Measurements from ENCODE around the gene GAGE10. TPM values are rescaled to one million over a fixed set of nuclear protein-coding genes. Genes with fewer than 3 reads are reported as not detected.

The GAGE10 gene
- total and polyA plus RNA-seq, 2 experiments from 2014 or later: not detected

DNA sequence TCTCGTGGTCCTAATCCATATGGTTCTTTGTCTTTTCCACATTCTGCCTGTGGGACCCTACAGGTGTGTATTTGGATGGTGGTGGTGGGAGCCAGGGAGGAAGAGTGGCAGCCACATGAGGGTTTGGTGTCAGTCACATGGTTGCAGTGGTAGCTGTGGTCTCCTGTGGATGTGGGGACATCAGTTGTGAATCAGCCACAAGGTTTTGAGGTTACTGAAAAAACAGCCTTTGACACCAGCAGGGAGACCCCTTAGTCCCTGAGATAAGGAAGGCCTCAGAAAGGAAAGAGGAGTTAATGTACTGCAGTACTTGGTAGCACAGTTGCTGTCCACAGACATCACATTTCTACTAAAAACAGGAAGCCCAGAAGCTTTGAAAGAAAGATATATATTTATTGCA is 15.8 kb upstream of the GAGE10 start (continued):
- TF ChIP-seq, protein P1, sequence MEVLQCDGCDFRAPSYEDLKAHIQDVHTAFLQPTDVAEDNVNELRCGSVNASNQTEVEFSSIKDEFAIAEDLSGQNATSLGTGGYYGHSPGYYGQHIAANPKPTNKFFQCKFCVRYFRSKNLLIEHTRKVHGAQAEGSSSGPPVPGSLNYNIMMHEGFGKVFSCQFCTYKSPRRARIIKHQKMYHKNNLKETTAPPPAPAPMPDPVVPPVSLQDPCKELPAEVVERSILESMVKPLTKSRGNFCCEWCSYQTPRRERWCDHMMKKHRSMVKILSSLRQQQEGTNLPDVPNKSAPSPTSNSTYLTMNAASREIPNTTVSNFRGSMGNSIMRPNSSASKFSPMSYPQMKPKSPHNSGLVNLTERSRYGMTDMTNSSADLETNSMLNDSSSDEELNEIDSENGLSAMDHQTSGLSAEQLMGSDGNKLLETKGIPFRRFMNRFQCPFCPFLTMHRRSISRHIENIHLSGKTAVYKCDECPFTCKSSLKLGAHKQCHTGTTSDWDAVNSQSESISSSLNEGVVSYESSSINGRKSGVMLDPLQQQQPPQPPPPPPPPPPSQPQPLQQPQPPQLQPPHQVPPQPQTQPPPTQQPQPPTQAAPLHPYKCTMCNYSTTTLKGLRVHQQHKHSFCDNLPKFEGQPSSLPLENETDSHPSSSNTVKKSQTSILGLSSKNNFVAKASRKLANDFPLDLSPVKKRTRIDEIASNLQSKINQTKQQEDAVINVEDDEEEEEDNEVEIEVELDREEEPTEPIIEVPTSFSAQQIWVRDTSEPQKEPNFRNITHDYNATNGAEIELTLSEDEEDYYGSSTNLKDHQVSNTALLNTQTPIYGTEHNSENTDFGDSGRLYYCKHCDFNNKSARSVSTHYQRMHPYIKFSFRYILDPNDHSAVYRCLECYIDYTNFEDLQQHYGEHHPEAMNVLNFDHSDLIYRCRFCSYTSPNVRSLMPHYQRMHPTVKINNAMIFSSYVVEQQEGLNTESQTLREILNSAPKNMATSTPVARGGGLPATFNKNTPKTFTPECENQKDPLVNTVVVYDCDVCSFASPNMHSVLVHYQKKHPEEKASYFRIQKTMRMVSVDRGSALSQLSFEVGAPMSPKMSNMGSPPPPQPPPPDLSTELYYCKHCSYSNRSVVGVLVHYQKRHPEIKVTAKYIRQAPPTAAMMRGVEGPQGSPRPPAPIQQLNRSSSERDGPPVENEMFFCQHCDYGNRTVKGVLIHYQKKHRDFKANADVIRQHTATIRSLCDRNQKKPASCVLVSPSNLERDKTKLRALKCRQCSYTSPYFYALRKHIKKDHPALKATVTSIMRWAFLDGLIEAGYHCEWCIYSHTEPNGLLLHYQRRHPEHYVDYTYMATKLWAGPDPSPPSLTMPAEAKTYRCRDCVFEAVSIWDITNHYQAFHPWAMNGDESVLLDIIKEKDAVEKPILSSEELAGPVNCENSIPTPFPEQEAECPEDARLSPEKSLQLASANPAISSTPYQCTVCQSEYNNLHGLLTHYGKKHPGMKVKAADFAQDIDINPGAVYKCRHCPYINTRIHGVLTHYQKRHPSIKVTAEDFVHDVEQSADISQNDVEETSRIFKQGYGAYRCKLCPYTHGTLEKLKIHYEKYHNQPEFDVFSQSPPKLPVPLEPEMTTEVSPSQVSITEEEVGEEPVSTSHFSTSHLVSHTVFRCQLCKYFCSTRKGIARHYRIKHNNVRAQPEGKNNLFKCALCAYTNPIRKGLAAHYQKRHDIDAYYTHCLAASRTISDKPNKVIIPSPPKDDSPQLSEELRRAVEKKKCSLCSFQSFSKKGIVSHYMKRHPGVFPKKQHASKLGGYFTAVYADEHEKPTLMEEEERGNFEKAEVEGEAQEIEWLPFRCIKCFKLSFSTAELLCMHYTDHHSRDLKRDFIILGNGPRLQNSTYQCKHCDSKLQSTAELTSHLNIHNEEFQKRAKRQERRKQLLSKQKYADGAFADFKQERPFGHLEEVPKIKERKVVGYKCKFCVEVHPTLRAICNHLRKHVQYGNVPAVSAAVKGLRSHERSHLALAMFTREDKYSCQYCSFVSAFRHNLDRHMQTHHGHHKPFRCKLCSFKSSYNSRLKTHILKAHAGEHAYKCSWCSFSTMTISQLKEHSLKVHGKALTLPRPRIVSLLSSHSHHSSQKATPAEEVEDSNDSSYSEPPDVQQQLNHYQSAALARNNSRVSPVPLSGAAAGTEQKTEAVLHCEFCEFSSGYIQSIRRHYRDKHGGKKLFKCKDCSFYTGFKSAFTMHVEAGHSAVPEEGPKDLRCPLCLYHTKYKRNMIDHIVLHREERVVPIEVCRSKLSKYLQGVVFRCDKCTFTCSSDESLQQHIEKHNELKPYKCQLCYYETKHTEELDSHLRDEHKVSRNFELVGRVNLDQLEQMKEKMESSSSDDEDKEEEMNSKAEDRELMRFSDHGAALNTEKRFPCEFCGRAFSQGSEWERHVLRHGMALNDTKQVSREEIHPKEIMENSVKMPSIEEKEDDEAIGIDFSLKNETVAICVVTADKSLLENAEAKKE (CRISPR knock-in tag; IDR thresholded peaks at IDR 0.05): no peak

DNA sequence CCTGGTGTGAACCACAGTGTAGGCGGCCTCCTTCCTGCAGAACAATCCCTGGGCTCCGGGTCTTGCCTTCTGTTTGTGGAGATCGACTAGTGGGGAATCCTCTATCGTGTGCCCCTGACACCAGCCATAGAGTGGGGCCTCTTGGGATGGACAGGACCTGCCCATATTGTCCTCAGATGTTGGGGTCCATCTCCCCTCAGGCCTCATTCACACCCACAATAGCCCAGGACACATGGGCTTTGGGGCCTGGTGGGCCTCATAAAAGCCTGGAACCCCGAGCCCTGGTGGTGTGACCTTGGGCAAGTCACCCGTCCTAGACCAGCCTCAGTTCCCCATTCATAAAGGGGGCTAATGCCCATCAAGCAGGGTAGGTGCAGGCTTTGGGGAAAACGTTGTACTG is 13.2 kb upstream of the GAGE10 start:
- H3K9me3 Mint-ChIP-seq: no peaks in the 10 kb centered on the region
- H3K36me3 Mint-ChIP-seq (ENCODE audit: low read depth): no peaks in the 10 kb centered on the region; the same call in 2 of the 3 replicates
- H3K4me1 ChIP-seq (ENCODE audit: insufficient read depth): no peaks in the 10 kb centered on the region
- no peak overlapping the region for H2AFZ ChIP-seq
- peaks cover 5% of the 10 kb centered on the region; the same call in 2 of the 3 replicates for H3K4me1 Mint-ChIP-seq
- H3K79me2 ChIP-seq (replicated peaks; ENCODE audit: insufficient read depth): no peaks in the 10 kb centered on the region
- no peaks in the 10 kb centered on the region for H3K27me3 ChIP-seq (ENCODE audit: insufficient read depth)
- no peaks in the 10 kb centered on the region for H3F3A ChIP-seq (replicated peaks; ENCODE audit: low read depth)
- DNase-seq (ENCODE audit: low spot score) (no peak), ATAC-seq (no peak)
- no peaks in the 10 kb centered on the region for H3K36me3 ChIP-seq (ENCODE audit: insufficient read depth)
- peaks cover 5% of the 10 kb centered on the region for H3K27me3 Mint-ChIP-seq (ENCODE audit: insufficient read depth, low read depth, poor library complexity)
- H3K9me2 ChIP-seq (ENCODE audit: insufficient read depth): no peaks in the 10 kb centered on the region
- H4K20me1 ChIP-seq (replicated peaks; ENCODE audit: insufficient read depth): no peaks in the 10 kb centered on the region
- no peak overlapping the region for H3K4me2 ChIP-seq
- no peak overlapping the region for H3K4me3 Mint-ChIP-seq
- H3K27ac ChIP-seq (ENCODE audit: low read depth): no peak overlapping the region
- no peak overlapping the region for H3K4me3 ChIP-seq
- no peak overlapping the region for H3K27ac Mint-ChIP-seq
- TF ChIP-seq JUNB (IDR thresholded peaks at IDR 0.05; ENCODE audit: unreplicated experiment) (no peak), ZNF114 (CRISPR knock-in tag; IDR thresholded peaks at IDR 0.05) (no peak), EZH2 (IDR thresholded peaks at IDR 0.05; ENCODE audit: low read depth, unreplicated experiment) (no peak)
- TF ChIP-seq, protein P2, sequence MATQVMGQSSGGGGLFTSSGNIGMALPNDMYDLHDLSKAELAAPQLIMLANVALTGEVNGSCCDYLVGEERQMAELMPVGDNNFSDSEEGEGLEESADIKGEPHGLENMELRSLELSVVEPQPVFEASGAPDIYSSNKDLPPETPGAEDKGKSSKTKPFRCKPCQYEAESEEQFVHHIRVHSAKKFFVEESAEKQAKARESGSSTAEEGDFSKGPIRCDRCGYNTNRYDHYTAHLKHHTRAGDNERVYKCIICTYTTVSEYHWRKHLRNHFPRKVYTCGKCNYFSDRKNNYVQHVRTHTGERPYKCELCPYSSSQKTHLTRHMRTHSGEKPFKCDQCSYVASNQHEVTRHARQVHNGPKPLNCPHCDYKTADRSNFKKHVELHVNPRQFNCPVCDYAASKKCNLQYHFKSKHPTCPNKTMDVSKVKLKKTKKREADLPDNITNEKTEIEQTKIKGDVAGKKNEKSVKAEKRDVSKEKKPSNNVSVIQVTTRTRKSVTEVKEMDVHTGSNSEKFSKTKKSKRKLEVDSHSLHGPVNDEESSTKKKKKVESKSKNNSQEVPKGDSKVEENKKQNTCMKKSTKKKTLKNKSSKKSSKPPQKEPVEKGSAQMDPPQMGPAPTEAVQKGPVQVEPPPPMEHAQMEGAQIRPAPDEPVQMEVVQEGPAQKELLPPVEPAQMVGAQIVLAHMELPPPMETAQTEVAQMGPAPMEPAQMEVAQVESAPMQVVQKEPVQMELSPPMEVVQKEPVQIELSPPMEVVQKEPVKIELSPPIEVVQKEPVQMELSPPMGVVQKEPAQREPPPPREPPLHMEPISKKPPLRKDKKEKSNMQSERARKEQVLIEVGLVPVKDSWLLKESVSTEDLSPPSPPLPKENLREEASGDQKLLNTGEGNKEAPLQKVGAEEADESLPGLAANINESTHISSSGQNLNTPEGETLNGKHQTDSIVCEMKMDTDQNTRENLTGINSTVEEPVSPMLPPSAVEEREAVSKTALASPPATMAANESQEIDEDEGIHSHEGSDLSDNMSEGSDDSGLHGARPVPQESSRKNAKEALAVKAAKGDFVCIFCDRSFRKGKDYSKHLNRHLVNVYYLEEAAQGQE (IDR thresholded peaks at IDR 0.05; ENCODE audit: unreplicated experiment): no peak
- TF ChIP-seq, protein P1 (CRISPR knock-in tag; IDR thresholded peaks at IDR 0.05): no peak

All from GM23338 (cell line).